BJ (cell line): ENCODE measurements around the gene AEBP2. TPM values are rescaled to one million over a fixed set of nuclear protein-coding genes. Genes with fewer than 3 reads are reported as not detected.

Experiments
- CTCF ChIA-PET: fragments of 350-600 bp; formaldehyde crosslinking; extraction: SDS; loops from one replicate; lab custom pipeline; 2021; ENCODE audit warnings: antibody characterized with exemption, inconsistent platforms; lab: Yijun Ruan, JAX
- POLR2A ChIA-PET: fragments of 300-600 bp; sonication (Branson Sonifier 250); formaldehyde crosslinking; extraction: SDS; loops from one replicate; lab custom pipeline; 2021; ENCODE audit warnings: antibody characterized with exemption; lab: Charles Lee
- DNase-seq: peaks from one replicate; pipeline ENCODE4 v3.0.0-alpha.2; 2011; ENCODE audit warnings: low read depth
- H3K27me3 ChIP-seq: 2 replicates; pipeline ENCODE4 v1.6.0; 2011; ENCODE audit warnings: low read length; ENCODE audit not compliant: control insufficient read depth, insufficient read depth
- H3K36me3 ChIP-seq: 2 replicates; pipeline ENCODE4 v1.5.1; 2011; ENCODE audit warnings: low read length; ENCODE audit not compliant: control insufficient read depth, insufficient read depth
- H3K4me3 ChIP-seq: 2 replicates; pipeline ENCODE4 v1.5.1; 2011; ENCODE audit warnings: low read depth, mild to moderate bottlenecking, control low read depth, low read length
- CTCF ChIP-seq: IDR thresholded peaks from 2 replicates; pipeline ENCODE4 v1.5.1; 2011; ENCODE audit warnings: low read depth, mild to moderate bottlenecking, control low read depth, inconsistent platforms, low read length, moderate library complexity; ENCODE audit not compliant: insufficient read depth
- polyA plus RNA-seq: library from polyadenylated mRNA; depleted of rRNA; stranded (reverse); fragments of >200 nt; gene quantifications from 2 replicates; pipeline ENCODE4 v1.2.3, GENCODE V29; 2011

The AEBP2 gene
- polyA plus RNA-seq, 1 experiment = 6.3 TPM

- no peak for DNase-seq
- no peak for TF ChIP-seq CTCF
- H3K4me3 ChIP-seq = no peak overlapping the region
- ChIA-PET POLR2A (no interaction called here), CTCF (interaction anchor here (1.0 kb wide), 1 partner anchor 8 kb away, joined by 3 read pairs; no protein-coding TSS in a partner anchor)
- no peaks in the 10 kb centered on the region for H3K36me3 ChIP-seq
- H3K27me3 ChIP-seq = peaks cover 1% of the 10 kb centered on the region; the same call in 1 of the 2 replicates
Observed at GRCh38 chr12:19409376-19409775, 29.9 kb upstream of the AEBP2 start.

- Histone ChIP-seq H3K4me3 (no peak overlapping the region), H3K27me3 (peaks cover 1% of the 10 kb centered on the region; the same call in 1 of the 2 replicates), H3K36me3 (no peaks in the 10 kb centered on the region)
- no peak for DNase-seq
- POLR2A ChIA-PET = no interaction called here
- CTCF ChIA-PET = interaction anchor here (1.0 kb wide), 1 partner anchor 9 kb away, joined by 3 read pairs; no protein-coding TSS in a partner anchor
- TF ChIP-seq CTCF = no peak
Observed at GRCh38 chr12:19410211-19410610, 29.1 kb upstream of the AEBP2 start.

- ChIA-PET CTCF (interaction anchor here (0.5 kb wide), 1 partner anchor 42 kb away, joined by 3 read pairs; no protein-coding TSS in a partner anchor), POLR2A (no interaction called here)
- no peak overlapping the region for H3K4me3 ChIP-seq
- TF ChIP-seq CTCF = no peak
- H3K36me3 ChIP-seq = no peaks in the 10 kb centered on the region
- peaks cover 1% of the 10 kb centered on the region; the same call in 1 of the 2 replicates for H3K27me3 ChIP-seq
- DNase-seq = no peak
Observed at GRCh38 chr12:19410629-19411185, 28.6 kb upstream of the AEBP2 start.

GRCh38 chr12:19411234-19412204, 27.8 kb upstream of the AEBP2 start:
- no peak for DNase-seq
- POLR2A ChIA-PET = no interaction called here
- no peak overlapping the region for H3K4me3 ChIP-seq

More at GRCh38 chr12:19411234-19412204, 27.8 kb upstream of the AEBP2 start:
- CTCF ChIA-PET = interaction anchor here (0.5 kb wide), 1 partner anchor 43 kb away, joined by 3 read pairs; no protein-coding TSS in a partner anchor
- H3K36me3 ChIP-seq = no peaks in the 10 kb centered on the region
- peaks cover 1% of the 10 kb centered on the region; the same call in 1 of the 2 replicates for H3K27me3 ChIP-seq
- no peak for TF ChIP-seq CTCF
